Measurements from ENCODE around the gene OSBPL8. TPM values are rescaled to one million over a fixed set of nuclear protein-coding genes. Genes with fewer than 3 reads are reported as not detected.

The OSBPL8 gene
- total RNA-seq, 1 experiment from 2014 or later = 81.7 TPM

- no peak overlapping the region for H3K27ac Mint-ChIP-seq
- DNase-seq (ENCODE audit: low spot score) = no peak
- no peaks in the 10 kb centered on the region for H3K27me3 Mint-ChIP-seq (ENCODE audit: low read depth)
- H3K4me3 Mint-ChIP-seq = no peak overlapping the region
- no peaks in the 10 kb centered on the region for H3K4me1 Mint-ChIP-seq
- POLR2A ChIA-PET = no interaction called here
- TF ChIP-seq SP1 (CRISPR knock-in tag; conservative IDR thresholded peaks at IDR 0.05) (no peak), MXD4 (CRISPR knock-in tag; IDR thresholded peaks at IDR 0.05; ENCODE audit: borderline replicate concordance) (no peak), PRDM15 (CRISPR knock-in tag; IDR thresholded peaks at IDR 0.05) (no peak), MAX (CRISPR knock-in tag; IDR thresholded peaks at IDR 0.05) (no peak), OVOL2 (CRISPR knock-in tag; IDR thresholded peaks at IDR 0.05; ENCODE audit: borderline replicate concordance) (no peak)
- H3K36me3 Mint-ChIP-seq = peaks cover 6% of the 10 kb centered on the region
- CTCF ChIA-PET = no interaction called here
- no peaks in the 10 kb centered on the region for H3K9me3 Mint-ChIP-seq
- ATAC-seq = no peak
These were observed 110.0 kb downstream of the OSBPL8 start for GRCh38 chr12:76449583-76449982.

GRCh38 chr12:76449016-76449415 lies 110.6 kb downstream of the OSBPL8 start:
- ATAC-seq (no peak), DNase-seq (ENCODE audit: low spot score) (no peak)
- ChIA-PET CTCF (no interaction called here), POLR2A (no interaction called here)
- no peaks in the 10 kb centered on the region for H3K9me3 Mint-ChIP-seq
- H3K36me3 Mint-ChIP-seq = peaks cover 6% of the 10 kb centered on the region
- no peaks in the 10 kb centered on the region for H3K27me3 Mint-ChIP-seq (ENCODE audit: low read depth)
- H3K4me1 Mint-ChIP-seq = peaks cover 5% of the 10 kb centered on the region
- no peak overlapping the region for H3K4me3 Mint-ChIP-seq
- no peak overlapping the region for H3K27ac Mint-ChIP-seq
- no peak for TF ChIP-seq NR2C2 (CRISPR knock-in tag; IDR thresholded peaks at IDR 0.05)
- no peak for TF ChIP-seq ZNF671 (CRISPR knock-in tag; IDR thresholded peaks at IDR 0.05)
- no peak for TF ChIP-seq CREB1 (CRISPR knock-in tag; IDR thresholded peaks at IDR 0.05)
- TF ChIP-seq AR (CRISPR knock-in tag; IDR thresholded peaks at IDR 0.05) = no peak
- TF ChIP-seq ELF4 (CRISPR knock-in tag; IDR thresholded peaks at IDR 0.05; ENCODE audit: low read depth) = no peak
- no peak for TF ChIP-seq STAT6 (CRISPR knock-in tag; conservative IDR thresholded peaks at IDR 0.05; ENCODE audit: low read depth)
- no peak for TF ChIP-seq FOXK1 (CRISPR knock-in tag; IDR thresholded peaks at IDR 0.05)
- TF ChIP-seq ZNF425 (CRISPR knock-in tag; conservative IDR thresholded peaks at IDR 0.05) = no peak
- no peak for TF ChIP-seq ZNF121 (CRISPR knock-in tag; IDR thresholded peaks at IDR 0.05)
- TF ChIP-seq ZNF263 (CRISPR knock-in tag; IDR thresholded peaks at IDR 0.05; ENCODE audit: low read depth) = no peak
- TF ChIP-seq ZNF281 (CRISPR knock-in tag; IDR thresholded peaks at IDR 0.05) = no peak
- no peak for TF ChIP-seq ZNF512 (CRISPR knock-in tag; IDR thresholded peaks at IDR 0.05; ENCODE audit: borderline replicate concordance)

All from WTC11 (cell line).